Mucosa of gallbladder (tissue), 1 donor: ENCODE results near the gene SVOPL. TPM values are rescaled to one million over a fixed set of nuclear protein-coding genes. Genes with fewer than 3 reads are reported as not detected.
A peak's percentile ranks its signal among the peaks of the same experiment; 100 is the strongest.

Experiments used
- DNase-seq: peaks from one replicate; pipeline ENCODE4 v3.0.0-alpha.2; 2020; ENCODE audit warnings: low spot score
- total RNA-seq: library from RNA; stranded (reverse); gene quantifications from one replicate; pipeline ENCODE4 v1.2.1, GENCODE V29; 2021
- donor health status: DM: no; HTN: no; CAD: no.

The SVOPL gene
- total RNA-seq, 1 donor from 2014 or later: not detected

DNA sequence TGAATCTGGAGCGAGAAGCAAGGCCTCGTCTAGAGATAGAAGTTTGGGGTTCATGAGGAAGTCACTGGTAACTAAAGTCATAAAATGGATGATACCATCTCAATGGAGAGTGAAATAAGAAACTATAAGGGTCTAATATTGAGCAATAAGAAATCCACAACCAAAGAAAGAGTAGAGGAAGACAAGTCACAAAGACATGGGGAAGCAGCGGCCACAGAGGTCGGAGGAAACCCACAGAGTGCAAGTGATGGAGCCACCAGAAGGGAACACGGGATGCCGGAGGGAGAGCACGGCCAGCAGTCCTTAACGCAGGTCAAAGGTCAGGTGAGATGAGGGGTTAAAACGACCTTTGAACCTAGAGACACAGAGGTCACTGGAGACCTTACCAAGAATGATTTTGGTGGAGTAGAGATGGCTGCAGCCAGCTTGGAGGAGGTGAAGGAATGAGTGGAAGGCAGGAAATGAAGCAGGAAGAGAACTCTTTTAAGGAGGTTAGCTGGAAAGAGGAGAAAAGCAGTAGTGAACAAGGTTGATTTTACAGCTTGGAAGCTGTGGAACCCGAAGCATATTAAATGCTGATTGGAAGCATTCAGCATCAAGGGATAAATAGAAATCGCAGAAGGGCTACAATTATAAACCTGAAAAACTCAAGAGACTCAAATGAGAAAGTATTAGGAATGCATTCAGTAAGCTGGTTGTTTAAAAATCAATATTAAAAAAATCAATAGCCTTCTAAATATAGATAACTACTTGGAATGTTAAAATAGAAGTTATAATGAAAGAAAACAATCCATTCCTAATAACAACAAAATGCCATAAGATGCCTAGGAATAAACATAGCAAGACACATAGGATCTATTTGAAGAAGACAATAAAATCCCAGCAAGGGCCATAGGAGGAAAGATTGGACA lies 93.7 kb downstream of the SVOPL start:
- no peak for DNase-seq

DNA sequence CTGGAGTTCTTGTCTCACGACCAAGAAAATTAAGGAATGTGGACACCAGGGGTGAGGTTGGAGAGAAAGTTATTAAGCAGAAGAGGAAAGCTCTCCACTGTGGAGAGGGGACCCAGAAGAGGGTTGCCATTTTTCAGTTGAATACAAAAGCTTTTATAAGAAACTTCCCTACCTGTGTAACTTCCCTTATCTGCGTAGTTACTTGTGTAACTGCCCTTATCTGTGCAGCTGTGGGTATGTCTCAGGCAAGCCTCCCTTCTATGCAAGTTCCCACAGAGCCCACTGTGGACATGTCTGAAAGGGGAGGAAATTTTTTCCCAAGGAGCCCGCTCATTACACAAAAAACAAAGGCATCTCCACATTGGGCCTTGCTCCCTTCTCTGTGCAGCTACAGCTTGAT lies 94.9 kb downstream of the SVOPL start:
- DNase-seq: no peak

DNA sequence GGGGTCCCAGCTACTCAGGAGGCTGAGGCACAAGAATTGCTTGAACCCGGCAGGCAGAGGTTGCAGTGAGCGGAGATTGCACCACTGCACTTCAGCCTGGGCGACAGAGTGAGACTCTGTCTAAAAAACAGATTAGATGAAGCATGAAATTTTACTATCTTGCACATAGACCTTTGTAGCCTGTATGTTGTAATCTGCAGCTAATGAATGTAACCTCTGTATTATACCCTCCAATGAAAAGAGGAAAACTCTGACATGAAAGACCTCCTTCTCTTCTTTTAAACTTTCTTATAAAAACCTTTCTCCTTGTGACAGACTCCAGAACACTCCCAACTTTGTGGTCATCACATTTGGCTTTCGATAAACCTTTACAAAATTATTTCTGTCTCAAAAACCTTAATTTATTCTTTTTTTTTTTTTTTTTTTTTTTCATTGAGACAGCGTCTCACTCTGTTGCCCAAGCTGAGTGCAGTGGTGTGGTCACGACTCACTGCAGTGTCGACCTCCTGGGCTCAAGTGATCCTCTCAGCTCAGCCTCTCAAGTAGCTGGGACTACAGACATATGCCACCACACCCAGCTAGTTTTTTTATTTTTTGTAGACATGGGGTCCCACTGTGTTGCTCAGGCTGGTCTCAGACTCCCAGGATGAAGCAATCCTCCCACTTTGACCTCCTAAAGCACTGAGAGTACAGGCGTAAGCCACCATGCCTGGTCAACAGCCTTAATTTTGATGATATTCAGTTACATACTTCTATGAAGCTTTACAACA lies 97.4 kb downstream of the SVOPL start:
- no peak for DNase-seq

GRCh38 chr7:138602451-138602850 lies 98.7 kb downstream of the SVOPL start:
- DNase-seq: no peak

- DNase-seq: no peak
These were observed 105.7 kb downstream of the SVOPL start for GRCh38 chr7:138595454-138595853.

DNA sequence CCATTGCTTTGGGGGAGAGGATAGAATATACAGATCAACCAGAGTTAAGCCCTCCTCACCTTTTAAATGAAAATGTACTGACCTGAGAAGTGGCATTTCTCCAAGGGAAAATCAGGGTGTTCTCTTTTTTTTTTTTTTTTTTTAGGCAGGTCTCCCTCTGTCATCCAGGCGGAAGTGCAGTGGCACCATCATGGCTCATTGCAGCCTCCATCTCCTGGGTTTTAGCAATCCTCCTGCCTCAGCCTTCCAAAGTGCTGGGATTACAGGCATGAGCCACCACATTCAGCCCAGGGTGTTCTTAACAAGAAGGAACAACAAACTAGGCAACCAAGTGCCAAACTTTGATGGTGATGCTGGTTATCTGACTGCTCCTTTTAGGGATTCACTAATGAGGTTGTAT lies 111.0 kb downstream of the SVOPL start:
- no peak for DNase-seq

GRCh38 chr7:138588986-138589385 lies 112.2 kb downstream of the SVOPL start:
- DNase-seq: no peak

DNA sequence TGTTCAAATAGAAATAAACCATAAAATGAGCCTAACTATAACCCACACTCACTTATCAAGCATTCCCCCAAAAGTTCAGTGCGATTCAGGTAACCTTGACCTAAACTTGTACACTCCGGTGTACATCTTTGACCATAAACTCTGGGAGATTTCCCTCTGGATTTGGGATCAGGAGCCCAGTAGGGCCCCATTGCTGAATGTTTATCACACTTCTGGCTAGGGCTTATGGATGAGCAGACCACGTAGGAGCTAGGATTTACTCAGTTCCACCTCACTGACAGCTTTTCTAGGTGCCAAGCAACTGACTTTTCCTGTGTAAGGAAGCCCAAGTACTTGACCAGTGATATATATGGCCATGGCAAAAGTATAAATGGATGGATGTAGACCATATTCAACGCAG lies 113.7 kb downstream of the SVOPL start:
- no peak for DNase-seq

GRCh38 chr7:138585283-138585993 lies 115.7 kb downstream of the SVOPL start:
- DNase-seq: no peak

GRCh38 chr7:138584696-138585095 lies 116.5 kb downstream of the SVOPL start:
- DNase-seq: no peak

DNA sequence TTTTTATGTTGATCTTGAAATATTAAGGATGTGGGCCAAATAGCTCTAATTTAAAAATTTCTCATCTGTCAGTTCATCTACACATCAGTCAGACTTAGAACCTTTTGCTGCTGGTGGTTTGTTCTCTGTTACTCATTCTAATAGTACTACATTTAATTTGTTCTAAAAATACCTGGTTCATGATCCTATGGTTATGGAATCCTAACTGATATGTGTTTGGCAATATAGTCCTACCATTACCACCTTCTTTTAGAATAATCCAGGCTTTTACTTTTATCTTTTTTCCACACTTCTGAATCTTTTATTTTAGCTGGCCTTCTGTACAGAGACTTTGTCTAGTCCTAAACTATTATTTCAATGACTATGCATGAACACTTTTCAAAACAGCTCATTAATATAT lies 116.9 kb downstream of the SVOPL start:
- no peak for DNase-seq

DNA sequence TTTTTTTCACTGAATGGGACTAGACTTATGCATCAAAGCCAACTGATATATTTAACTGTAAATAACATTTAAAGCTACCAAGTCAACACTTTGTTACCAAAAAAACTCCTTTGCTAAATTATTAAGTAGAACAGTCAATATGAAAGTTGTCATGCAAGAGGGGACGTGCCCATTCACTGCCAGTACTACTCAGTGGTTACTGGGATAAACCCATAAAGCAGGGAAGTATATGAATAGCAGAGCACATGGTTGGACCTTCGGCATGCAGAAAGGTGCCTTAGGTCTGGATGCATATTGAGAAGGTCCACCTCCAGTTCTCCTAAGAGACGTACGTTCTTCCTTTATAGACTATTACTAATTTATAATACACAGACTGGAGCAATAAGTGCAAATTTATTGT lies 120.1 kb downstream of the SVOPL start:
- no peak for DNase-seq

GRCh38 chr7:138579671-138580070 lies 121.5 kb downstream of the SVOPL start:
- DNase-seq: no peak

DNA sequence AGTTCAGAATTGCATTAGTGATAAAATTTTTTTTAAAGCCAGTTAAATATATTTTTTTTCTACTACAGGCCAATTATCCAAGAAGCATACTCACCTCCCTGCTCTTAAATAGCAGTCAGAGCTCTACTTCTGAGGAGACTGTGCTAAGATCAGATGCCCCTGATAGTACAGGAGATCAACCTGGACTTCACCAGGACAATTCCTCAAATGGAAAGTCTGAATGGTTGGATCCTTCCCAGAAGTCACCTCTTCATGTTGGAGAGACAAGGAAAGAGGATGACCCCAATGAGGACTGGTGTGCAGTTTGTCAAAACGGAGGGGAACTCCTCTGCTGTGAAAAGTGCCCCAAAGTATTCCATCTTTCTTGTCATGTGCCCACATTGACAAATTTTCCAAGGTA lies 122.0 kb downstream of the SVOPL start:
- DNase-seq: no peak

DNA sequence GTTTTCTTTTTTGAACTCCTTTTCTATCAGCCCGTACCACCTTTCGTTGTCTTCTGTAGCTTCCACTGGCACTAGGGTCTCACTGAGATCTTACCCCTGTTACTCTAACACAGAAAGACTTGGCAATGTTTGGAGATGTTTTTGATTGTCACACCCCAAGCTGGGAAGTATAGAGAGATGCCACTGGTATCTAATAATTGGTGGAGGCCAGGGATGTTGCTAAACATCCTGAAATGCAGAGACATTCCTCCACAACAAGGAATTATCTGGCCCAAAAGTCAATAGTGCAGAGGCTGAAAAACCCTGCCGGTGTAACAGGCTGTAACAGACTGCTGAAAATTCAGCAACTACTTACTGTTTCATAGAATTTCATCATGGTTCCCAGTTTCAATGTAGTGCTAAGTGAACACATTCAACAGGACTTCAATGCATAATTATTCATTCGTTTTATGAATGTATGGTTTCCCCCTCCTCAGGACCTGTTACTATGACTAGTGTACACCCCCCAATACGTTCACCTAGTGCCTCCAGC lies 125.2 kb downstream of the SVOPL start:
- DNase-seq: no peak

DNA sequence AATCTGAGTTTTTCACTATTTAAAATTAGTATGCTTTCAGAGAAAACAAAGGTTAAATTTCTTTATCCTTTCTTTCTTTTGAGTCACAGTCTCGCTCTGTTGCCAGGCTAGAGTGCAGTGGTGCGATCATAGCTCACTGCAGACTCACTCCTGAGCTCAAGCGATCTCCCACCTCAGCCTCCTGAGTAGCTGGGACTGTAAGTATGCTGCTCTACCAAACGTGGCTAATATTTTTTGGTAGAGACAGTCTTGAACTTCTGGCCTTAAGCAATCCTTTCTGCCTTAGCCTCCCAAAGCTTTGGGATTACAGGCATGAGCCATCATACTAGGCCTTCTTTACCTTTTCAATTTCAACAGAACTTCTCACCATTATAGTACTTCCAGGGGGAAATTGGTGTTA lies 127.4 kb downstream of the SVOPL start:
- DNase-seq: no peak

- no peak for DNase-seq
These were observed 130.4 kb downstream of the SVOPL start for GRCh38 chr7:138570715-138571114.

- DNase-seq: no peak
These were observed 131.7 kb downstream of the SVOPL start for GRCh38 chr7:138569418-138569817.

DNA sequence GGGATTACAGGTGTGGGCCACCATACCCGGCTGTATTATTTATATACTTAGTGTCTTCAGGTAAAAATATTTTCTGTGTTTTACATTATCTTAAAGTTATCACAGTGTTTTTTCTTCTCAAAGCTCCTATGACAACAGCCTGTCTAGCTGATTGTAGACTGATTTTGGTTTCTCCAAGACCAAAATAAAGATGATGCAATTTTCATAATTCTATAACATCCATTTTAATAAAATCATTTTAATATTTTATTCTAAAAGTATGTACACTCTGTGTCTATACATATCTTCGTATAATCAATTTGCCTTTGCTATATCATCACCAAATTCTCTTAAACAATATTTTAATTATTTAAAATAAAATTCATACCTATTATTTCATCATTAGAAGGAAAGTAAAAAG lies 132.5 kb downstream of the SVOPL start:
- DNase-seq: no peak

- DNase-seq: no peak
These were observed 135.6 kb downstream of the SVOPL start for GRCh38 chr7:138565451-138566114.

GRCh38 chr7:138565071-138565450 lies 136.1 kb downstream of the SVOPL start:
- no peak for DNase-seq

DNA sequence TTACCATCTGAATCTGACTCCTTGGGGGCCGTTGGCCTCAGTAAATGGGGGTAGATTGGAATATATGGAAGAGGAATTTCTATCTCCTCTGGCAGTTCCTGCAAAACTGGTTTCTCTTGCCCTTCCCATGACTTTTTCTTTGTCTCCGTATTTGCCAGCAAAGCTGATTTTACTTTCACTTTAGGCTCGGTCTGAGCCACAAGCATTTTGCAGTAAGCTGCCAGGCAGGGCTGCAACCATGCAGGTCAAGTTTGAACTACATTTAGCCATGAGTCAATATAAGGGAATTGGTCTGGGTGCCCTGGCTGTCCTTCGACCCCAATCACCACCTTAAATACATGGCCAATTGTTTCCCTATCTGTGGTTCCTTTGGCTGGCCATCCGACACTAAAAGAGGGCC lies 136.8 kb downstream of the SVOPL start:
- DNase-seq: peak; percentile 36
